Cerebellar nuclear complex (tissue), 1 donor: ENCODE data around the gene OR5M10.
"Not testable (repeated sequence)": the region's sequence is repeated elsewhere in the genome, so short reads cannot be mapped to it uniquely, and the experiment has no call there.

Experiments used
- DNase-seq, 2 experiments: peaks; one replicate each; lab custom pipeline; 2025; lab: John Stamatoyannopoulos, UW

The OR5M10 gene

GRCh38 chr11:56577621-56578020 is at the start of gene OR5M10:
Gene OR5M10, minus strand, starts transcription at chr11:56577721. Its CDS starts 0 bp downstream, at chr11:56577721.
- DNase-seq, result no peak

GRCh38 chr11:56625946-56626345 is 48.4 kb upstream of the OR5M10 start:
- DNase-seq, result no peak

- no peak for DNase-seq
Measured at GRCh38 chr11:56624661-56625110, 47.2 kb upstream of the OR5M10 start.

GRCh38 chr11:56611174-56611573 is 33.7 kb upstream of the OR5M10 start:
- DNase-seq, result no peak

GRCh38 chr11:56592088-56592717 is 14.7 kb upstream of the OR5M10 start:
- not testable (repeated sequence) for DNase-seq

GRCh38 chr11:56558574-56558973 is 18.9 kb downstream of the OR5M10 start:
- DNase-seq, result no peak

GRCh38 chr11:56554691-56555090 is 22.8 kb downstream of the OR5M10 start:
- DNase-seq, result not testable (repeated sequence)

GRCh38 chr11:56545531-56545930 is 32.0 kb downstream of the OR5M10 start:
- no peak for DNase-seq

- no peak for DNase-seq
Measured at GRCh38 chr11:56543739-56544138, 33.8 kb downstream of the OR5M10 start.

GRCh38 chr11:56543157-56543556 is 34.4 kb downstream of the OR5M10 start, which contains the start of gene OR5M11:
Gene OR5M11, minus strand, starts transcription at chr11:56543257. Its CDS starts 0 bp downstream, at chr11:56543257.
- no peak for DNase-seq

GRCh38 chr11:56533054-56533740 is 44.3 kb downstream of the OR5M10 start:
- DNase-seq, result no peak

- no peak for DNase-seq
Measured at GRCh38 chr11:56531856-56532255, 45.7 kb downstream of the OR5M10 start.
